Measurements from ENCODE around the gene M1AP.
A peak's percentile ranks its signal among the peaks of the same experiment; 100 is the strongest.

Gene M1AP

DNA sequence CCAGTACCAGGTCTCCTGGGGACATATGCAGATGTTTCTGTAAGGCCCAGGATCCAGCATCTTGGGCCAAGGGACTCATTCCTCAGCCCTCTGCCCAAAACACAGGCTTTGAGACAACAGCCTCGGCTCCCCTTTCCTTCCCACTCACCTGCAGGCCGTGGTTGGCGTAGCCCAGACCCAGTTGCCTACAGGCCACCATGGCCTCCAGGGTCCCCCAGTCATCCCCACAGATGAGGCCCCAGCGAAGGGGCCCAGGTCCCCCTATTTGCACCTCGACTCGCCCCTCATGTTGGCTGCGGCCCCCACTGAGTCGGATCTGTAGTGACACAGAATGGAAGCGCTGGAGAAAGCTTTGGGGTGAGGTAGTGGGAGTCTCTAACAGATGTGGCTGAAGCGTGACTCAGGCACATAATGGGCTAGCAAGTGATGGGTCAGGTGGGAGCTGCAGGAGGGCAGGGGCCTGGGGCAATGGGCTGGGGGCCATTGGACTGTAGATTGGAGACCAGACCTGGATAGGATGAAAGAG lies 112.6 kb downstream of the M1AP start:
- H3K4me3 ChIP-seq (ENCODE audit: low read depth, low read length): no peak overlapping the region
- DNase-seq (ENCODE audit: low read depth): no peak
- TF ChIP-seq CTCF (IDR thresholded peaks at IDR 0.05; ENCODE audit: control insufficient read depth, extremely low read depth, insufficient read depth): no peak

- H3K4me3 ChIP-seq (ENCODE audit: low read depth, low read length): no peak overlapping the region
- TF ChIP-seq CTCF (IDR thresholded peaks at IDR 0.05; ENCODE audit: control insufficient read depth, extremely low read depth, insufficient read depth): no peak
- DNase-seq (ENCODE audit: low read depth): no peak
These were observed 113.7 kb downstream of the M1AP start for GRCh38 chr2:74534411-74534810.

DNA sequence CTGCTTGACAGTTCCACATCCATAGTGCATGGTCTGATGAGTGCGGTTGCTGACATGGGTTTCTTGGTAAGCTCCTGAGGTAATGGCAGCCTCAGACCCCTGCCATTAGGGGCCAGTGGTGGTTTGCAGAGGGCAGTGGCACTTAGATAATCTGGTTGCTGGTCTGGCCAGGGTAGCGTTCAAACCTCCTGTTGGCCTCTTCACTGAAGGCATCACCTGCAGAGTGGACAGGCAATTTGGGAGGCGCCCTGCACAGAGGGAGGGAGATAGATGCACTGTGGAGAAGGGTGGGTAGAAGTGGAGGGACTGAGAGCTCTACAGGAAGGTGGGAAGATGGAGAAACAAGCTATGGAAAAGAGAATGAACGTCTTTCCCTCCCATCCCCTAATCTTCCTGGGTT lies 114.7 kb downstream of the M1AP start:
- no peak for DNase-seq (ENCODE audit: low read depth)
- no peak overlapping the region for H3K4me3 ChIP-seq (ENCODE audit: low read depth, low read length)
- no peak for TF ChIP-seq CTCF (IDR thresholded peaks at IDR 0.05; ENCODE audit: control insufficient read depth, extremely low read depth, insufficient read depth)

- no peak overlapping the region for H3K4me3 ChIP-seq (ENCODE audit: low read depth, low read length)
- peak; percentile 52 for TF ChIP-seq CTCF (IDR thresholded peaks at IDR 0.05; ENCODE audit: control insufficient read depth, extremely low read depth, insufficient read depth)
- DNase-seq (ENCODE audit: low read depth): no peak
These were observed 115.9 kb downstream of the M1AP start for GRCh38 chr2:74532222-74532621.

DNA sequence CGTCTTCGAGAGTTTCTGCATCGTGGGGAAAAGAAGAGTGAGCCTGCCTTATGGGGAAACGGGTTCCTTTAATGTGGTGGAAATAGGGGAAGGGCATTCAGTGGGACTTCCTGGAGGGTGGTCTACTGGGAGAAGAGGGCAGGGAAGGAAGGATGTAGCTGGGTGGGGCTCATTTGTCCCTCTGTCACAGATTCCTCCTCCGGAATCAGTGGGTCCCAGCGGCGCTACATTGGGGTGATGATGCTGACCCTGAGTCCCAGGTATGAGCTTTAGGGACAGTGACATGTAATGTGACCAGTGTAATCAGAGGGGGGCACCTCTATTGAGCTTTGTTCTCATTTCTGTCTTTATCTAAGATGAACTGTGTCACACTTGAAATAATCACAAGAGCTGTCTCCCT lies 116.5 kb downstream of the M1AP start:
- DNase-seq (ENCODE audit: low read depth): no peak
- H3K4me3 ChIP-seq (ENCODE audit: low read depth, low read length): no peak overlapping the region
- TF ChIP-seq CTCF (IDR thresholded peaks at IDR 0.05; ENCODE audit: control insufficient read depth, extremely low read depth, insufficient read depth): no peak

- no peak for DNase-seq (ENCODE audit: low read depth)
- peak overlapping the region; percentile 83 for H3K4me3 ChIP-seq (ENCODE audit: low read depth, low read length)
- no peak for TF ChIP-seq CTCF (IDR thresholded peaks at IDR 0.05; ENCODE audit: control insufficient read depth, extremely low read depth, insufficient read depth)
These were observed 117.6 kb downstream of the M1AP start for GRCh38 chr2:74530239-74531187.

Data from LNCaP clone FGC (cell line).